Measurements from ENCODE around the gene B4GALT5. TPM values are rescaled to one million over a fixed set of nuclear protein-coding genes. Genes with fewer than 3 reads are reported as not detected.

Gene B4GALT5
- total and polyA plus RNA-seq, 10 donors: 3.9 to 79.0 (median 52.3) TPM

DNA sequence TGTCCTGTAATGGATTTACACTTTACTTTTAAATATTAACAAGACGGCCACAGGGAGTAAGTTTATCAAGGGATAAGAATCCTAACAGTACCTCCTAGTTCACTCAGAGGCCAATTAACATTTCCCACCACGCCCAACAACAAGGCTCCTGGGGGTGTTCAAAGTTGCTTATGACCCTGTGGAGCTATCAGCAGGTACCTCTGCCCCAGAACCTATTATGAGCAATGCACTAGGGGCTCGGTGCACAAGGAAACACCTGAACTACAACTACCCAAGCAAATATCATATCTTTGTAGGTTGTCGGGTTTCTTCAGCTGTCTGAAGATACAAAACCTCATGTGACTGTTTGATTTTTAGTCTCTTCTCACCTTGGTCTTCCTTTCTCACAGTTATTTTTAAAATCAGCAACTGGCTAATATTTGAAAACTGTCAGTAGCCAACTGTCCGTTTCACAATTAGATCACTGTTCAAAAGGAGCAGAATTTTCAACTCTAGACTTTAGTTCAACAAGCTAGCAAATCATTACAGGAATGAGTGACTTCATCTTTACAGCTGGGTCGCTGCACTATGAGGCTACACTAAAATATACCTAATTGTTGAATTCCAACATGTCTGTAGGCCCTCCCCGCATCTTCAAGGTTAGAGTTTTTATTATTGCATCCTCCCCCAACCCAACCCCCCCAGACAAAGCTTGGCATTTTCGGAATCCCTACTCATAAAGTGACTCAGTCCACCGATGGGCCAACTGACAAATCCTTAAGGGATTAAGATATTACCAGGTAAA is 38.1 kb downstream of the B4GALT5 start:
- no peak for TF ChIP-seq POLR2AphosphoS5 (IDR thresholded peaks at IDR 0.05)
- TF ChIP-seq, protein P1, sequence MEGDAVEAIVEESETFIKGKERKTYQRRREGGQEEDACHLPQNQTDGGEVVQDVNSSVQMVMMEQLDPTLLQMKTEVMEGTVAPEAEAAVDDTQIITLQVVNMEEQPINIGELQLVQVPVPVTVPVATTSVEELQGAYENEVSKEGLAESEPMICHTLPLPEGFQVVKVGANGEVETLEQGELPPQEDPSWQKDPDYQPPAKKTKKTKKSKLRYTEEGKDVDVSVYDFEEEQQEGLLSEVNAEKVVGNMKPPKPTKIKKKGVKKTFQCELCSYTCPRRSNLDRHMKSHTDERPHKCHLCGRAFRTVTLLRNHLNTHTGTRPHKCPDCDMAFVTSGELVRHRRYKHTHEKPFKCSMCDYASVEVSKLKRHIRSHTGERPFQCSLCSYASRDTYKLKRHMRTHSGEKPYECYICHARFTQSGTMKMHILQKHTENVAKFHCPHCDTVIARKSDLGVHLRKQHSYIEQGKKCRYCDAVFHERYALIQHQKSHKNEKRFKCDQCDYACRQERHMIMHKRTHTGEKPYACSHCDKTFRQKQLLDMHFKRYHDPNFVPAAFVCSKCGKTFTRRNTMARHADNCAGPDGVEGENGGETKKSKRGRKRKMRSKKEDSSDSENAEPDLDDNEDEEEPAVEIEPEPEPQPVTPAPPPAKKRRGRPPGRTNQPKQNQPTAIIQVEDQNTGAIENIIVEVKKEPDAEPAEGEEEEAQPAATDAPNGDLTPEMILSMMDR (IDR thresholded peaks at IDR 0.05 in 8 of 11, conservative IDR thresholded peaks at IDR 0.05 in 3 of 11): no peak
- Histone ChIP-seq H3K9me3 (no peaks in the 10 kb centered on the region), H3K4me3 (no peak overlapping the region), H3K27me3 (replicated peaks in 1 of 7) (no peaks in the 10 kb centered on the region), H3K27ac (peak overlapping the region in 6 of 8 donors; percentile 15 to 89 (median 82)), H3K4me1 (peaks cover 44 to 100% (median 92%) of the 10 kb centered on the region in 6 donors), H3K36me3 (no peaks in the 10 kb centered on the region)
- DNase-seq: no peak
- WGBS, 5 donors: 62 to 77% (median 69%) methylated on average over 9 of the region's 9 CpGs
- intact Hi-C loops (cut with DNase I; ENCODE audit: low total_unique reads): no loop called here

DNA sequence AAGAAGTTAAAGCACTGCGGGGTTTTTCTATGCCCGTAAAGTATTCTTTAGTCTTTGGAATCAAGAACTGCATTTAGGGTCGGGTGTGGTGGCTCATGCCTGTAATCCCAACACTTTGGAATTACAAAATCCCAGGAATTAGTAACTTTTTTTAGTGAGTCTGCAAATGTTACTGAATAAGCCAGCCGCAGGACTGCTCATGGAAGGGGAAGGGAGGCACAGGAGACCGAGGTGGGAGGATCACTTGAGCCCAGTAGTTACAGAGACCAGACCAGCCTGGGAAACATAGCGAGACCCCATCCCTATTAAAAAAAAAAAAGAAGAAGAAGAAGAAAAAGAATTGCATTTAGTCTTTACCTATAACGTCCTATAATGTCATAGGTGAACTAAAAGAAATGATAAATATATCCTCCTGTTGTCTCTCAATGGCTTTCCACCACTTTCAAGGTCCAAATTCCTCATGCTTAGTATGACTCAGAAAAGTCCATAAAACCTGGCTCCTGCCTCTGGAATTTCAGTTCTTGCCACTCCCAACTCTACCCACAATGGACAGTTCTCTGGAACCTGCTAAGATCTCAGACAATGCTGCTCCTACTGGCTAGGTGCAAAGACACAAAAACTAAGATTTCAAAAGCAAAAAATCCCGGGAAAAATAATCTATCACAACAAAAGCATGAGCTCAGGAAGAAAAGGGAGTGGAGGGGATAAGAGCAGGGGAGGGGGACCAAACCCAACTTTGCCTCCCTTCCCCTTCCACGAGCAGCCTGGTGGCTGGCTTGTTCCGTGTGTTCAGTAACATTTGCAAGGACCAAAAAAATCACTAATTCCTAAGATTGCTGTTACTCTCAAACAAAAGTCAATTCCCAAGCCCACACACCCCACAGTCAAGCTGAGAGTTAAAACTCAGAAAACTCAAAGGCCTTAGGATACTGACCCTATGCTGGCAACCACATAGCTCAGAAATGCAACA is 39.0 kb downstream of the B4GALT5 start:
- no peak for DNase-seq
- H3K4me1 ChIP-seq: peaks cover 50 to 100% (median 92%) of the 10 kb centered on the region in 6 donors
- no peaks in the 10 kb centered on the region for H3K9me3 ChIP-seq
- no peaks in the 10 kb centered on the region for H3K27me3 ChIP-seq (replicated peaks in 1 of 7)
- TF ChIP-seq POLR2AphosphoS5 (IDR thresholded peaks at IDR 0.05) (no peak), POLR2A (IDR thresholded peaks at IDR 0.05) (no peak)
- TF ChIP-seq, protein P1 (IDR thresholded peaks at IDR 0.05 in 8 of 11, conservative IDR thresholded peaks at IDR 0.05 in 3 of 11): no peak
- intact Hi-C loops (cut with DNase I; ENCODE audit: low total_unique reads): no loop called here
- peak overlapping the region in 6 of 8 donors; percentile 35 to 89 (median 82) for H3K27ac ChIP-seq
- H3K36me3 ChIP-seq: no peaks in the 10 kb centered on the region
- no peak overlapping the region for H3K4me3 ChIP-seq
- 66 to 85% (median 74%) methylated on average over 10 of the region's 10 CpGs for WGBS, 5 donors

DNA sequence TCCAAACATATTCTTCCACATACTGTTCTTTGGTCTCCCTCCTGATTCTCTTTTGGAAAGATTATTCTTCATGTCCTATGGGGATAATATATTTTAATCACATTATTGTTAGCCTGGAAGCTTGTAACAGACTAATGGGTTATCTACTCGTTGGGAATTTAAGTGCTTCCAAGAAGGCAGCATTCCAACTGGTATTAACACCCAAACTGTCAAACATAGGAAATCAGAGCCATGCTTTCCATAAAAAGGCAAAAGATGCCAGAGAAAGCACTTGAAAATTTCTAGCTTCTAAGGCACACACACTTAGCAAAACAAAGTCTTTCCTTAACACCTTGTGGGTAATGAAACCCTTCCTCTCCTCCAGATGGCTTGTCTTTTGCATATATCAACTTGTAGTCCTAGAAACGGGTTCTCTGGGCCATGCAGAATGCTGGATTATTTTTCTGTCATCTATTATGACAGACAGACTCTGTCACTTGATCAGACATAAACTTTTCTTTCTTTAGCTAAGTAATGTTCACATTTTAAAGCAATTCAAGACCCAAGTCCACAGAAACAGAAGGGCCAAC is 41.5 kb downstream of the B4GALT5 start:
- DNase-seq: no peak
- TF ChIP-seq, protein P1 (IDR thresholded peaks at IDR 0.05 in 8 of 11, conservative IDR thresholded peaks at IDR 0.05 in 3 of 11): no peak
- TF ChIP-seq POLR2AphosphoS5 (IDR thresholded peaks at IDR 0.05) (no peak), POLR2A (IDR thresholded peaks at IDR 0.05) (no peak)
- H3K27ac ChIP-seq: peak overlapping the region in 3 of 8 donors; percentile 1 to 77 (median 73)
- no peaks in the 10 kb centered on the region for H3K27me3 ChIP-seq (replicated peaks in 1 of 7)
- no peaks in the 10 kb centered on the region for H3K36me3 ChIP-seq
- no peaks in the 10 kb centered on the region for H3K9me3 ChIP-seq
- H3K4me3 ChIP-seq: no peak overlapping the region
- intact Hi-C loops (cut with DNase I; ENCODE audit: low total_unique reads): no loop called here
- WGBS, 5 donors: 41 to 53% (median 49%) methylated on average over 2 of the region's 2 CpGs
- peaks cover 36 to 100% (median 90%) of the 10 kb centered on the region in 6 donors for H3K4me1 ChIP-seq

Measured in spleen (tissue), 11 donors.